Activated CD4-positive, alpha-beta memory T cell treated with anti-CD3 and anti-CD28 coated beads for 36 hours (primary cell): ENCODE measurements around the gene SLC17A5. TPM values are rescaled to one million over a fixed set of nuclear protein-coding genes. Genes with fewer than 3 reads are reported as not detected.
"Not testable (repeated sequence)": the region's sequence is repeated elsewhere in the genome, so short reads cannot be mapped to it uniquely, and the experiment has no call there.

Experiments used
- CTCF ChIA-PET: fragments of 350-600 bp; sonication (Branson Sonifier 250); formaldehyde crosslinking; loops from one replicate; lab custom pipeline; 2021; ENCODE audit warnings: antibody characterized with exemption, inconsistent platforms; lab: Charles Lee
- POLR2A ChIA-PET: fragments of 350-600 bp; sonication (Branson Sonifier 250); formaldehyde crosslinking; loops from one replicate; lab custom pipeline; 2021; ENCODE audit warnings: antibody characterized with exemption; lab: Charles Lee
- DNase-seq: peaks from one replicate; pipeline ENCODE4 v3.0.0-alpha.2; 2020
- H3K27ac Mint-ChIP-seq: one replicate; pipeline ENCODE4 v1.8.0; 2021; ENCODE audit warnings: mixed read lengths
- H3K27me3 Mint-ChIP-seq: one replicate; pipeline ENCODE4 v1.8.0; 2021; ENCODE audit warnings: mixed read lengths
- H3K36me3 Mint-ChIP-seq: one replicate; pipeline ENCODE4 v1.8.0; 2021; ENCODE audit warnings: mixed read lengths
- H3K4me1 Mint-ChIP-seq: one replicate; pipeline ENCODE4 v1.8.0; 2021; ENCODE audit warnings: low read depth, mixed read lengths
- H3K4me3 Mint-ChIP-seq: one replicate; pipeline ENCODE4 v1.8.0; 2021; ENCODE audit warnings: mild to moderate bottlenecking, mixed read lengths
- H3K9me3 Mint-ChIP-seq: one replicate; pipeline ENCODE4 v1.8.0; 2021; ENCODE audit warnings: mixed read lengths
- intact Hi-C: fragments of 100-400 bp; cut with micrococcal nuclease; formaldehyde crosslinking; loops from one replicate; pipeline ENCODE4 v1.15.1; 2023
- total RNA-seq, 2 experiments: library from RNA; stranded (reverse); gene quantifications; one replicate each; pipeline ENCODE4 v1.2.3, GENCODE V29; 2021

The SLC17A5 gene
- total RNA-seq, 2 experiments from 2014 or later: 5.1 to 5.4 TPM

GRCh38 chr6:73640179-73640750, 13.5 kb downstream of the SLC17A5 start:
- no peaks in the 10 kb centered on the region for H3K27me3 Mint-ChIP-seq
- H3K27ac Mint-ChIP-seq: no peak overlapping the region
- H3K4me3 Mint-ChIP-seq: no peak overlapping the region
- no peak for DNase-seq
- CTCF ChIA-PET: no interaction called here
- H3K36me3 Mint-ChIP-seq: peaks cover 14% of the 10 kb centered on the region
- H3K4me1 Mint-ChIP-seq: peaks cover 6% of the 10 kb centered on the region
- POLR2A ChIA-PET: no interaction called here
- no peaks in the 10 kb centered on the region for H3K9me3 Mint-ChIP-seq
- intact Hi-C loops: no loop called here

- POLR2A ChIA-PET: no interaction called here
- CTCF ChIA-PET: interaction anchor here (0.6 kb wide), 1 partner anchor 13 kb away, joined by 3 read pairs; no protein-coding TSS in a partner anchor
Observed at GRCh38 chr6:73639040-73639439, 14.8 kb downstream of the SLC17A5 start.

GRCh38 chr6:73637404-73637803, 16.4 kb downstream of the SLC17A5 start:
- intact Hi-C loops: no loop called here
- ChIA-PET POLR2A (no interaction called here), CTCF (interaction anchor here (1.3 kb wide), 1 partner anchor 27 kb away, joined by 4 read pairs; no protein-coding TSS in a partner anchor)
- no peak for DNase-seq
- H3K4me1 Mint-ChIP-seq: no peaks in the 10 kb centered on the region
- H3K4me3 Mint-ChIP-seq: no peak overlapping the region
- no peaks in the 10 kb centered on the region for H3K9me3 Mint-ChIP-seq
- H3K36me3 Mint-ChIP-seq: peaks cover 14% of the 10 kb centered on the region
- H3K27me3 Mint-ChIP-seq: no peaks in the 10 kb centered on the region
- no peak overlapping the region for H3K27ac Mint-ChIP-seq

More at GRCh38 chr6:73639040-73639439, 14.8 kb downstream of the SLC17A5 start:
- H3K27ac Mint-ChIP-seq: no peak overlapping the region
- intact Hi-C loops: no loop called here
- no peak for DNase-seq
- H3K4me1 Mint-ChIP-seq: no peaks in the 10 kb centered on the region
- H3K9me3 Mint-ChIP-seq: no peaks in the 10 kb centered on the region
- no peak overlapping the region for H3K4me3 Mint-ChIP-seq
- H3K36me3 Mint-ChIP-seq: peaks cover 14% of the 10 kb centered on the region
- H3K27me3 Mint-ChIP-seq: no peaks in the 10 kb centered on the region

GRCh38 chr6:73636048-73636447, 17.7 kb downstream of the SLC17A5 start:
- no peak for DNase-seq
- POLR2A ChIA-PET: no interaction called here
- intact Hi-C loops: no loop called here

GRCh38 chr6:73632346-73632745, 21.4 kb downstream of the SLC17A5 start:
- Mint-ChIP-seq H3K9me3 (no peaks in the 10 kb centered on the region), H3K36me3 (peaks cover 11% of the 10 kb centered on the region), H3K27me3 (no peaks in the 10 kb centered on the region), H3K4me3 (no peak overlapping the region), H3K4me1 (no peaks in the 10 kb centered on the region), H3K27ac (no peak overlapping the region)
- POLR2A ChIA-PET: no interaction called here
- CTCF ChIA-PET: interaction anchor here (0.6 to 1.8 kb wide), 4 partner anchors 21 to 146 kb away, joined by 3 to 6 read pairs (median 6); partner anchors contain the start of gene SLC17A5
- DNase-seq: no peak
- intact Hi-C loops: no loop called here

More at GRCh38 chr6:73636048-73636447, 17.7 kb downstream of the SLC17A5 start:
- Mint-ChIP-seq H3K27me3 (no peaks in the 10 kb centered on the region), H3K4me1 (no peaks in the 10 kb centered on the region), H3K36me3 (peaks cover 16% of the 10 kb centered on the region), H3K4me3 (no peak overlapping the region), H3K27ac (no peak overlapping the region), H3K9me3 (no peaks in the 10 kb centered on the region)
- CTCF ChIA-PET: no interaction called here

GRCh38 chr6:73631849-73632248, 21.9 kb downstream of the SLC17A5 start:
- intact Hi-C loops: no loop called here
- ChIA-PET POLR2A (no interaction called here), CTCF (interaction anchor here (0.5 to 1.8 kb wide), 4 partner anchors 21 to 1634 kb away, joined by 3 to 6 read pairs (median 4); no protein-coding TSS in a partner anchor)
- no peak for DNase-seq
- no peak overlapping the region for H3K27ac Mint-ChIP-seq
- H3K27me3 Mint-ChIP-seq: no peaks in the 10 kb centered on the region
- no peak overlapping the region for H3K4me3 Mint-ChIP-seq
- H3K4me1 Mint-ChIP-seq: no peaks in the 10 kb centered on the region
- no peaks in the 10 kb centered on the region for H3K9me3 Mint-ChIP-seq
- H3K36me3 Mint-ChIP-seq: peaks cover 11% of the 10 kb centered on the region

GRCh38 chr6:73630401-73630800, 23.4 kb downstream of the SLC17A5 start:
- ChIA-PET CTCF (interaction anchor here (1.0 to 1.4 kb wide), 2 partner anchors 18 to 23 kb away, joined by 3 read pairs; no protein-coding TSS in a partner anchor), POLR2A (no interaction called here)
- Mint-ChIP-seq H3K4me1 (no peaks in the 10 kb centered on the region), H3K27ac (no peak overlapping the region), H3K36me3 (peaks cover 9% of the 10 kb centered on the region), H3K9me3 (no peaks in the 10 kb centered on the region), H3K4me3 (no peak overlapping the region), H3K27me3 (no peaks in the 10 kb centered on the region)
- DNase-seq: no peak
- intact Hi-C loops: no loop called here

- Mint-ChIP-seq H3K4me1 (no peaks in the 10 kb centered on the region), H3K4me3 (no peak overlapping the region), H3K27me3 (no peaks in the 10 kb centered on the region), H3K27ac (no peak overlapping the region), H3K36me3 (no peaks in the 10 kb centered on the region), H3K9me3 (no peaks in the 10 kb centered on the region)
- DNase-seq: no peak
- ChIA-PET CTCF (interaction anchor here (0.8 to 1.3 kb wide), 2 partner anchors 15 to 115 kb away, joined by 3 to 5 read pairs; no protein-coding TSS in a partner anchor), POLR2A (interaction anchor here (0.7 kb wide), 1 partner anchor 44 kb away, joined by 3 read pairs; no protein-coding TSS in a partner anchor)
- intact Hi-C loops: no loop called here
Observed at GRCh38 chr6:73624896-73625295, 28.9 kb downstream of the SLC17A5 start.

GRCh38 chr6:73623480-73623879, 30.3 kb downstream of the SLC17A5 start:
- H3K27me3 Mint-ChIP-seq, DNase-seq, H3K4me1 Mint-ChIP-seq, H3K36me3 Mint-ChIP-seq, H3K9me3 Mint-ChIP-seq, H3K4me3 Mint-ChIP-seq, H3K27ac Mint-ChIP-seq, intact Hi-C loops, POLR2A ChIA-PET: not testable (repeated sequence)
- CTCF ChIA-PET: interaction anchor here (0.7 kb wide), 1 partner anchor 96 kb away, joined by 3 read pairs; no protein-coding TSS in a partner anchor

- CTCF ChIA-PET, H3K27me3 Mint-ChIP-seq, H3K27ac Mint-ChIP-seq, POLR2A ChIA-PET, H3K36me3 Mint-ChIP-seq, H3K9me3 Mint-ChIP-seq, H3K4me1 Mint-ChIP-seq, intact Hi-C loops, DNase-seq, H3K4me3 Mint-ChIP-seq: not testable (repeated sequence)
Observed at GRCh38 chr6:73618082-73618481, 35.7 kb downstream of the SLC17A5 start.

- H3K4me1 Mint-ChIP-seq: no peaks in the 10 kb centered on the region
- no peak overlapping the region for H3K4me3 Mint-ChIP-seq
- CTCF ChIA-PET: interaction anchor here (0.6 kb wide), 1 partner anchor 18 kb away, joined by 3 read pairs; no protein-coding TSS in a partner anchor
- intact Hi-C loops: no loop called here
- no peak for DNase-seq
- H3K27ac Mint-ChIP-seq: no peak overlapping the region
- no peaks in the 10 kb centered on the region for H3K9me3 Mint-ChIP-seq
- H3K36me3 Mint-ChIP-seq: peaks cover 2% of the 10 kb centered on the region
- H3K27me3 Mint-ChIP-seq: no peaks in the 10 kb centered on the region
- POLR2A ChIA-PET: no interaction called here
Observed at GRCh38 chr6:73614802-73615201, 39.0 kb downstream of the SLC17A5 start.

- Mint-ChIP-seq H3K36me3 (peaks cover 8% of the 10 kb centered on the region), H3K27me3 (no peaks in the 10 kb centered on the region), H3K9me3 (no peaks in the 10 kb centered on the region), H3K27ac (no peak overlapping the region), H3K4me1 (no peaks in the 10 kb centered on the region), H3K4me3 (no peak overlapping the region)
- no peak for DNase-seq
- CTCF ChIA-PET: interaction anchor here (0.6 kb wide), 1 partner anchor 19 kb away, joined by 3 read pairs; no protein-coding TSS in a partner anchor
- intact Hi-C loops: no loop called here
- POLR2A ChIA-PET: no interaction called here
Observed at GRCh38 chr6:73613806-73614536, 39.8 kb downstream of the SLC17A5 start.
